ENCODE measurements around the gene EPG5.

- TF ChIP-seq POLR2AphosphoS5 (IDR thresholded peaks at IDR 0.05; ENCODE audit: low read depth, low read length), result no peak
- no peak for TF ChIP-seq CTCF (IDR thresholded peaks at IDR 0.05)
- no peak for TF ChIP-seq REST (IDR thresholded peaks at IDR 0.05; ENCODE audit: insufficient read depth in 1 of 2, low read depth in 2 of 2, low read length in 1 of 2)
Measured at GRCh38 chr18:45923138-45923537, 44.0 kb downstream of the EPG5 start.

All from Panc1 (cell line).